ENCODE data around the gene TSPAN4.

DNA sequence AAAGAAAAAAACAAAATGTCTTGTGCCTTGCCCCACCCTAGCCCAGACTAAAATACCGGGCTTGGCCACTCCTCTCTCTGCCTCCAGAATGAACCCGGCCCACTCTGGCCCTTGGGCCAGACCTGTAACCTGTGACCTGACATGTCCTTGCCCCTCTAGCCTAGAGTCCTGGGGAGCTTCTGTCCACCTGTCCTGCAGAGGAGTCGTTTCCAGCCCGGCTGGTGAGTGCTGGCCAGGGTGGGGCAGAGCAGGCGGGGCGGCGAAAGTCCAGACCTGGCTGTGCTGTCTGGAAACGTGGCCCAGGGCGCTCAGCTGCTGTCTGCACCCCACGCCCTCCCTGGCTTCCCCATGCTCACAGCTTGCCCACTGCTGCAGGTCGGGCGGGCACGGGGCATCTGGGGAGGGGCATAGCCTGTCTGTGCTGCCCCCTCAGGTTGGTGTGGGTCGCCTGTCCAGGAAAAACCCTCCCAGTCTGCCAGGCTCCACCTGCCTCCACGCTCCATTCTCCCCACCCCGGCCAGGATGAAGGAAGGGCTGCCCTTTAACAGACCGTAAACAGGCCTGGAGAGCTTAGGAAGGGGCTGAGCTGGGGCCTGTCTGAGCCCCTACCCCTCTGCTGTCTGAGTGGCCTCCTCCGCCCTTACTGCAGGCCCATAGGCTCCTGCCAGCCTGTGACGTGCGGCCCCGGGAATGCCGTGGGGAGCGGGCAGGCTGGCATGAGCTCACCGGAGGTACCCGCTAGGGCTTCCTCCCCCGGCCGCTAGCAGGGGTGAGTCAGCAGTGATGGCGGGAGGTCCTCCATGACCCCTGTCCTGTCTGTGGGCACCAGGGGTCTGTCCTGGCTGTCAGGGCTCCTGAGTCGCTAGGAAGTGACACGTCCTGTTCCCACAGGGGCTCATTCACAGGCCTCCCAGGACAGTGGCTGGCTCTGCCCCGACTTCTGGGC, 8.0 kb upstream of the TSPAN4 start:
- TF ChIP-seq, protein P1, sequence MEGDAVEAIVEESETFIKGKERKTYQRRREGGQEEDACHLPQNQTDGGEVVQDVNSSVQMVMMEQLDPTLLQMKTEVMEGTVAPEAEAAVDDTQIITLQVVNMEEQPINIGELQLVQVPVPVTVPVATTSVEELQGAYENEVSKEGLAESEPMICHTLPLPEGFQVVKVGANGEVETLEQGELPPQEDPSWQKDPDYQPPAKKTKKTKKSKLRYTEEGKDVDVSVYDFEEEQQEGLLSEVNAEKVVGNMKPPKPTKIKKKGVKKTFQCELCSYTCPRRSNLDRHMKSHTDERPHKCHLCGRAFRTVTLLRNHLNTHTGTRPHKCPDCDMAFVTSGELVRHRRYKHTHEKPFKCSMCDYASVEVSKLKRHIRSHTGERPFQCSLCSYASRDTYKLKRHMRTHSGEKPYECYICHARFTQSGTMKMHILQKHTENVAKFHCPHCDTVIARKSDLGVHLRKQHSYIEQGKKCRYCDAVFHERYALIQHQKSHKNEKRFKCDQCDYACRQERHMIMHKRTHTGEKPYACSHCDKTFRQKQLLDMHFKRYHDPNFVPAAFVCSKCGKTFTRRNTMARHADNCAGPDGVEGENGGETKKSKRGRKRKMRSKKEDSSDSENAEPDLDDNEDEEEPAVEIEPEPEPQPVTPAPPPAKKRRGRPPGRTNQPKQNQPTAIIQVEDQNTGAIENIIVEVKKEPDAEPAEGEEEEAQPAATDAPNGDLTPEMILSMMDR (IDR thresholded peaks at IDR 0.05; ENCODE audit: low read depth, low read length): no peak
- no peak for TF ChIP-seq EZH2phosphoT487 (IDR thresholded peaks at IDR 0.05; ENCODE audit: low read depth)
